B cell (primary cell): Measurements from ENCODE around the gene TENT5A.

Experiments used
- EZH2 ChIP-seq: IDR thresholded peaks from 2 replicates; pipeline ENCODE4 v1.6.1; 2012; ENCODE audit warnings: borderline replicate concordance, low read depth, mild to moderate bottlenecking, moderate library complexity, low read length; ENCODE audit not compliant: insufficient read depth, poor library complexity, severe bottlenecking
- TF ChIP-seq, protein P1 (sequence below): fragments of 200-600 bp; IDR thresholded peaks from one replicate; pipeline ENCODE4 v1.8.0; 2022; ENCODE audit warnings: antibody characterized with exemption, mild to moderate bottlenecking

DNA sequence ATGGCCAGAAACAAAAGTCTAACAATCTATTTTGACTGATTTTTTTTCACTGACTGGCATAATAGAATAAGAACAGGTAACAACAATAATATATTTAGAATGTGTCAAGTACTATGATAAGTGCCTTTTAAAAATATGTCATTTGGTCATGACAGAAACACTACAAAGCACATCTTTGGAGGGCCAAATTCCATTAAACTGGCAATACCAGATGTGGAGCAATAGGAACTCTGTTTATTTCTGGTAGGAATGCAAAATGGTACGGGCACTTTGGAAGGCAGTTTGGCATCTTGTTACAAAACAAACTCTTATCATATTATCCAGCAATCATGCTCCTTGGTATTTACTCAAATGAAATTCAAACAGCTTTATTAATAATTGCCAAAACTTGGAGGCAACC, 39.3 kb downstream of the TENT5A start:
- TF ChIP-seq, protein P1, sequence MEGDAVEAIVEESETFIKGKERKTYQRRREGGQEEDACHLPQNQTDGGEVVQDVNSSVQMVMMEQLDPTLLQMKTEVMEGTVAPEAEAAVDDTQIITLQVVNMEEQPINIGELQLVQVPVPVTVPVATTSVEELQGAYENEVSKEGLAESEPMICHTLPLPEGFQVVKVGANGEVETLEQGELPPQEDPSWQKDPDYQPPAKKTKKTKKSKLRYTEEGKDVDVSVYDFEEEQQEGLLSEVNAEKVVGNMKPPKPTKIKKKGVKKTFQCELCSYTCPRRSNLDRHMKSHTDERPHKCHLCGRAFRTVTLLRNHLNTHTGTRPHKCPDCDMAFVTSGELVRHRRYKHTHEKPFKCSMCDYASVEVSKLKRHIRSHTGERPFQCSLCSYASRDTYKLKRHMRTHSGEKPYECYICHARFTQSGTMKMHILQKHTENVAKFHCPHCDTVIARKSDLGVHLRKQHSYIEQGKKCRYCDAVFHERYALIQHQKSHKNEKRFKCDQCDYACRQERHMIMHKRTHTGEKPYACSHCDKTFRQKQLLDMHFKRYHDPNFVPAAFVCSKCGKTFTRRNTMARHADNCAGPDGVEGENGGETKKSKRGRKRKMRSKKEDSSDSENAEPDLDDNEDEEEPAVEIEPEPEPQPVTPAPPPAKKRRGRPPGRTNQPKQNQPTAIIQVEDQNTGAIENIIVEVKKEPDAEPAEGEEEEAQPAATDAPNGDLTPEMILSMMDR = no peak
- TF ChIP-seq EZH2 = no peak
